ENCODE data around the gene PFKP. TPM values are rescaled to one million over a fixed set of nuclear protein-coding genes. Genes with fewer than 3 reads are reported as not detected.
A peak's percentile ranks its signal among the peaks of the same experiment; 100 is the strongest.

The PFKP gene
- total RNA-seq, 3 donors from 2014 or later, result 76.1 to 117 (median 100) TPM

DNA sequence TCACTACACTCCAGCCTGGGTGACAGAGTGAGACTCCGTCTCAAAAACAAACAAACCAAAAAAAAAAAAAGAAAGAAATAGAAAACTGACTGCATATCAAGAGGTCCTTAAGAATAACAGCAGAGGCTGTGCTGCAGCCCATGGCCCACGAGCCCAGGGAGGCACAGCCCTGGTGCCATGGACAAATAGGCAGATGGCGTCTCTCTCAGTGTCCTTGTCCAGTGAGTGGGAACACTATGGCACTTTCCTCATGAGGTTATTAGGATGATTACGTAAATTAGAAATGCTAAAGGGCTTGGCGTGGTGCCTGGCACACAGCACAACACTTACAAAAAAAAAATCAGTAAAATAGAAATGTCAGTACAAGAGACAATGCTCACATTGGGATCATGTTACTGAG, 33.4 kb upstream of the PFKP start:
- no peak for DNase-seq
- intact Hi-C loops (cut with DNase I, micrococcal nuclease), result no loop called here
- Histone ChIP-seq H3K9me3 (no peaks in the 10 kb centered on the region), H3K36me3 (ENCODE audit: low read depth) (no peaks in the 10 kb centered on the region), H3K4me1 (ENCODE audit: low read depth) (no peaks in the 10 kb centered on the region), H3K4me3 (no peak overlapping the region)
- TF ChIP-seq, protein P1, sequence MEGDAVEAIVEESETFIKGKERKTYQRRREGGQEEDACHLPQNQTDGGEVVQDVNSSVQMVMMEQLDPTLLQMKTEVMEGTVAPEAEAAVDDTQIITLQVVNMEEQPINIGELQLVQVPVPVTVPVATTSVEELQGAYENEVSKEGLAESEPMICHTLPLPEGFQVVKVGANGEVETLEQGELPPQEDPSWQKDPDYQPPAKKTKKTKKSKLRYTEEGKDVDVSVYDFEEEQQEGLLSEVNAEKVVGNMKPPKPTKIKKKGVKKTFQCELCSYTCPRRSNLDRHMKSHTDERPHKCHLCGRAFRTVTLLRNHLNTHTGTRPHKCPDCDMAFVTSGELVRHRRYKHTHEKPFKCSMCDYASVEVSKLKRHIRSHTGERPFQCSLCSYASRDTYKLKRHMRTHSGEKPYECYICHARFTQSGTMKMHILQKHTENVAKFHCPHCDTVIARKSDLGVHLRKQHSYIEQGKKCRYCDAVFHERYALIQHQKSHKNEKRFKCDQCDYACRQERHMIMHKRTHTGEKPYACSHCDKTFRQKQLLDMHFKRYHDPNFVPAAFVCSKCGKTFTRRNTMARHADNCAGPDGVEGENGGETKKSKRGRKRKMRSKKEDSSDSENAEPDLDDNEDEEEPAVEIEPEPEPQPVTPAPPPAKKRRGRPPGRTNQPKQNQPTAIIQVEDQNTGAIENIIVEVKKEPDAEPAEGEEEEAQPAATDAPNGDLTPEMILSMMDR (IDR thresholded peaks at IDR 0.05), result no peak
- no peak for ATAC-seq

DNA sequence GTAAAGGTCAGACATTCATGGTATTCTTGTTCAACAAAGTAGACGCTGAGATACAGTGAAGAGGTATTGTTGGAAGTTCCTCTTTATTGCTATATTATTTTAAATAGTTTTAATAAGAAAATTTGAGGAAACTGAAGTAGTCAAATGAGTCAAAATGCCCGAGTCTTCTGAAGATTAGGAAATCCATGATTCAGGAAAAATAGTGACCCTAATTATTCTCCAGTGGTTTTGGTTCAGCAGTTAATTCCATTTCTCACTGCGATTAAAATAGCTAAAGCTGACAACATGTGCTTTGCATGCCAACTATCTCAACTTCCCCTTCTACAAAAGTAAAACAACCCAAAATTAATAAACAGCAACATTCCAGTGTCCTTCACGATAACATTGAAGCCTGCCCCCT, 32.7 kb upstream of the PFKP start:
- no peaks in the 10 kb centered on the region for H3K4me1 ChIP-seq (ENCODE audit: low read depth)
- no peaks in the 10 kb centered on the region for H3K9me3 ChIP-seq
- ATAC-seq (no peak), DNase-seq (no peak)
- TF ChIP-seq, protein P1 (IDR thresholded peaks at IDR 0.05), result no peak
- H3K4me3 ChIP-seq, result no peak overlapping the region
- intact Hi-C loops (cut with DNase I, micrococcal nuclease), result no loop called here
- no peaks in the 10 kb centered on the region for H3K36me3 ChIP-seq (ENCODE audit: low read depth)

DNA sequence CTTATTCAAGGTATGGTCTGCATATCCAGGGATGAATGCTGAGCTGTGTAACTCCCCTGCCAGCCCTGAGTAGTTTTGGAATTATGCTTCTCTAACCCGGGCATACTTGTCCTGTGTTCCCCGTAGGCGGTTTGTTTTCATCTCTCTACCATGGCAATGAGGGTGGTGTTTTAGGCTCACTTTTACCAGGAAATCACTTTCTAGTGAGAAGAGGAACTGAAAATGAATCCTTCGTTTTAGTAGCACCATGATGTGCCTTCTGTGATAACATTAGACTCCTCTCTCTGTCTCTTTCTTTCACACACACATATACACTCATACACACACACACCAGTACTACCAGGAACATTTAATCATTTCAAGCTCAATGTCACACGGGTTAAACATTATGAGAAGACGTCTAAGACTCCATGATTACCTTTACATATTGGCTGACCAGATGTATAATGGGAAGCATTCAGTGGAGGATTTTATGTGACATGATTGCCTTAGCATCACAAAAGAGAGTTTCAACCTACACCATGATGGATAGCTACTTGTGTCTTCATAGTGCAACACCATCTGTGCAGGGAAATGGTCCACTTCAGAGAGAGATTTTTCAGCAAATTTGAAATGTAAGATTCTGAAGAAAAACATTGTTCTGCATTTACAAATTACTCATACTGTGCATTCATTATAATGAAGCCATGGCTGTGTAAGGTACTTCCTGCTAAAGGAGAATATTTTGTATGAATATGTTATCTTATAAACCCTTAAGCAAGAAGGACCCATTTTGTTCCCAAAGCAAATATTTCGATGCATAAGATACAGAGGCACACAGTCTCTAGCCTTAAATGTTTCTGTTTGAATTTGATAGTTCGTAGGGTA, 31.0 kb upstream of the PFKP start:
- intact Hi-C loops (cut with DNase I, micrococcal nuclease), result no loop called here
- H3K4me3 ChIP-seq, result no peak overlapping the region
- DNase-seq (no peak), ATAC-seq (peak; percentile 19)
- TF ChIP-seq, protein P1 (IDR thresholded peaks at IDR 0.05), result no peak
- H3K9me3 ChIP-seq, result no peaks in the 10 kb centered on the region
- H3K4me1 ChIP-seq (ENCODE audit: low read depth), result no peaks in the 10 kb centered on the region
- H3K36me3 ChIP-seq (ENCODE audit: low read depth), result no peaks in the 10 kb centered on the region

DNA sequence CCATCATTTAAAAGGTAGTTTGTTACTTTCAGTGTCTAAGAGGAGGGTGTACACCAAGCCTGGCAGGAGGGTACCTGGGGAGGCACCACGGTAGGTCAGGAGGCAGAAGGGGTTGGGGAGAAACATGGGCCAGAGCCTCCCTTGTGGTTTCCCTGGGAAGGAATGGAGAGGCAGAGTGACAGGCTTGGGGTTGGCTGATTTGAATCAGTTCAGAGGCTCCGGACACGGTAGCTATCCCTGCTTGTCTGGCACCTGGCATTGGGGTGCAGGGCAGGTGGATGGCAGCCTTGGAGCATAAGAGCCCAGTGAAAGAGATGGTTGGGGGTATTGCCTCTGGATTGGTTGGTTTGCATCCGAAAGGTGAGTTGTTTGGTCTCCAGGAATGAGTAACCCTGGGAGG, 30.2 kb upstream of the PFKP start:
- intact Hi-C loops (cut with DNase I, micrococcal nuclease), result no loop called here
- H3K9me3 ChIP-seq, result no peaks in the 10 kb centered on the region
- no peaks in the 10 kb centered on the region for H3K36me3 ChIP-seq (ENCODE audit: low read depth)
- ATAC-seq (no peak), DNase-seq (no peak)
- TF ChIP-seq, protein P1 (IDR thresholded peaks at IDR 0.05), result no peak
- H3K4me1 ChIP-seq (ENCODE audit: low read depth), result no peaks in the 10 kb centered on the region
- no peak overlapping the region for H3K4me3 ChIP-seq

DNA sequence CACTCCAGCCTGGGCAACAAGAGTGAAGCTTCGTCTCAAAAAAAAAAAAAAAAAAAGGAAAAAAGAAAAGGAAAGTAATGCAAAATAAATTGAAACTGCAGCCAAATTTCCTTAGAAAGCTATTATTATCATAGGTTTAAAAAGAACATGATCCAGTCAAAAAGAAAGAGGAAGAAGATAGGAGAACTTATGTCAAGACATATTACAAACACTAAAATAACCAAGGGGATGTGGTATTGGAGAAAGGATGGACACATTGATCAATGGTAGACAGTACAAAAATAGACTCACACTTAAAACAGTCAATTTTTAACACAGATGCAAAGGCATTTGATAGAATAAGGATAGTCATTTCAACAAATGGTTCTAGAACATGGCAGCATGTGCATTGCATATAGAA, 27.3 kb upstream of the PFKP start:
- ATAC-seq, result no peak
- Histone ChIP-seq H3K4me1 (ENCODE audit: low read depth) (no peaks in the 10 kb centered on the region), H3K9me3 (no peaks in the 10 kb centered on the region), H3K36me3 (ENCODE audit: low read depth) (no peaks in the 10 kb centered on the region), H3K4me3 (no peak overlapping the region)
- DNase-seq, result no peak
- intact Hi-C loops (cut with DNase I, micrococcal nuclease), result loop anchor here in 1 of 2 donors (5.0 to 10.0 kb wide), 2 partner anchors 113 to 205 kb away; no protein-coding TSS in a partner anchor
- TF ChIP-seq, protein P1 (IDR thresholded peaks at IDR 0.05), result no peak
